ENCODE results near the gene PKMYT1. TPM values are rescaled to one million over a fixed set of nuclear protein-coding genes. Genes with fewer than 3 reads are reported as not detected.

Gene PKMYT1
- total RNA-seq, 1 experiment from 2014 or later, result 128 TPM

DNA sequence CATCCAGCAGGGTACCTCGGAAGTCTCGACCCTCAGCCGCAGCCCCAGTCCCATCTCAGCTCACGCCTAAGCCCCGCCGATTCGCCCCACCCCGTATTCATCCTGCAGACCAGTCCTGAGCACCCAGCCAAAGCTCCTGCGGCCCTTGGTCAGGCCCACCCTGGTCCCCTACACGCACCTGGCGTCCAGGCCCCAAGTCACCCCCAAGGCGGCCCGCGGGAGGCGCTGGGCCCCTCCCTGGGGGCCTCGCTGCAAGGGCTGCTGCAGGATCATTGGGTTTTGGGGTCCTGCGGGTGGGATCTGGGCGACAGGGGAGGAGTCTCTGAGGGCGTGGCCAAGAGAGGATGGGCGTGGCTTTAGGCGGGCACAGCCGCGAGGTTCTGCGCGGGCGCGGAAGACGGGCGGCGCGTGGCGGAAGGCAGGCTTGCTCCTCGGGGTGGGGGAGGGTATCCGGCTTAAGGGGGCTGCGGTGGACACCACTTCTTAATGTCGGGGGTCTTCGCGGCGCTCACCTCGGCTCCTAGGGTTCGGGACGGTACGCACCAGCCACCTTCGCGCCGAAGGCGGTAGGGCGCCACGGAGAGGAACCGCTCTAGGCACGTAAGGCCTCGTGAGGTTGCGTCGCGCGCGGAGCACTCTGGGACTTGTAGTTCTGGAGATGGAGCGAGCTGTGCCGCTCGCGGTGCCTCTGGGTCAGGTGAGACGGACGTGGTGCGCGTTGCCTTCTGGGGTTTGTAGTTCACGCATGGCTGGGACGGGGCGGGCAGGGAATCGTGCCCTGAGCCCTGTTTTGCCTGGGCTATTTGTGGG, 43.6 kb upstream of the PKMYT1 start, which contains the start of the genes HCFC1R1 and THOC6:
Gene HCFC1R1, minus strand, starts transcription at position 274 of the 810 bp plus-strand sequence. Its CDS starts 1 bp downstream, at position 273.
Gene THOC6, plus strand, starts transcription at position 367 of the 810 bp plus-strand sequence. Its CDS starts 292 bp downstream, at position 659.
- no peaks in the 10 kb centered on the region for H3K9me3 ChIP-seq (ENCODE audit: low read depth, low read length, poor library complexity, severe bottlenecking)
- peaks cover 3% of the 10 kb centered on the region for H3K36me3 ChIP-seq (ENCODE audit: insufficient read depth, low read length, poor library complexity, severe bottlenecking)
- DNase-seq (ENCODE audit: low spot score), result peak; percentile 99
- H3K4me1 ChIP-seq (ENCODE audit: insufficient read depth, low read length, poor library complexity, severe bottlenecking), result peaks cover 26% of the 10 kb centered on the region
- H3K27me3 ChIP-seq (replicated peaks; ENCODE audit: insufficient read depth, low read depth, low read length, poor library complexity), result peaks cover 2% of the 10 kb centered on the region
- peak within 1 kb of the TSS; percentile 97 for H3K27ac ChIP-seq (ENCODE audit: low read depth, low read length, poor library complexity, severe bottlenecking)
- intact Hi-C loops (cut with micrococcal nuclease; ENCODE audit: unreplicated experiment), result no loop called here
- BruUV-seq (replicated peaks), result TSS peak; percentile 85
- ChIA-PET CTCF (interaction anchor here (0.5 to 2.9 kb wide), 3 partner anchors 8 to 35 kb away, joined by 3 to 9 read pairs (median 6); no protein-coding TSS in a partner anchor), POLR2A (ENCODE audit: low non-redundant PET) (no interaction called here)
- H3K4me3 ChIP-seq (ENCODE audit: low read depth, low read length, poor library complexity, severe bottlenecking), result peak within 1 kb of the TSS; percentile 71
- TF ChIP-seq, protein P1, sequence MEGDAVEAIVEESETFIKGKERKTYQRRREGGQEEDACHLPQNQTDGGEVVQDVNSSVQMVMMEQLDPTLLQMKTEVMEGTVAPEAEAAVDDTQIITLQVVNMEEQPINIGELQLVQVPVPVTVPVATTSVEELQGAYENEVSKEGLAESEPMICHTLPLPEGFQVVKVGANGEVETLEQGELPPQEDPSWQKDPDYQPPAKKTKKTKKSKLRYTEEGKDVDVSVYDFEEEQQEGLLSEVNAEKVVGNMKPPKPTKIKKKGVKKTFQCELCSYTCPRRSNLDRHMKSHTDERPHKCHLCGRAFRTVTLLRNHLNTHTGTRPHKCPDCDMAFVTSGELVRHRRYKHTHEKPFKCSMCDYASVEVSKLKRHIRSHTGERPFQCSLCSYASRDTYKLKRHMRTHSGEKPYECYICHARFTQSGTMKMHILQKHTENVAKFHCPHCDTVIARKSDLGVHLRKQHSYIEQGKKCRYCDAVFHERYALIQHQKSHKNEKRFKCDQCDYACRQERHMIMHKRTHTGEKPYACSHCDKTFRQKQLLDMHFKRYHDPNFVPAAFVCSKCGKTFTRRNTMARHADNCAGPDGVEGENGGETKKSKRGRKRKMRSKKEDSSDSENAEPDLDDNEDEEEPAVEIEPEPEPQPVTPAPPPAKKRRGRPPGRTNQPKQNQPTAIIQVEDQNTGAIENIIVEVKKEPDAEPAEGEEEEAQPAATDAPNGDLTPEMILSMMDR (conservative IDR thresholded peaks at IDR 0.05; ENCODE audit: low read depth, low read length), result no peak
- no peak for TF ChIP-seq EZH2 (IDR thresholded peaks at IDR 0.05; ENCODE audit: borderline replicate concordance, low read depth, low read length, poor library complexity, severe bottlenecking)

DNA sequence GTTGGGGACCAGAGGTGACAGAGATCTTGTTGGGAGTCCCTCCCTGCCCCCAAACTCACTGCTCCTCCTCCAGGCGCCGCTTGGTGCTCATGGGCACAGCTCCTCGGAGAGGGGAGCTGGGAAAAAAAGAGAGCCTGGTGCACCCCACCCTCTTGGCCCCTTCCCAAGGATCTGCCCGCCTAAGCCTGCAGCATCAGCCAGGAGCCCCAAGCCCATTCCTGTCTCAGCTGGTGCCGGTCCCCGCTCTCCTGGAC, 43.1 kb upstream of the PKMYT1 start:
- ChIA-PET CTCF (interaction anchor here (1.1 to 2.9 kb wide), 2 partner anchors 8 to 19 kb away, joined by 3 to 9 read pairs; no protein-coding TSS in a partner anchor), POLR2A (ENCODE audit: low non-redundant PET) (no interaction called here)
- peak; percentile 81 for DNase-seq (ENCODE audit: low spot score)
- Histone ChIP-seq H3K27ac (ENCODE audit: low read depth, low read length, poor library complexity, severe bottlenecking) (peak overlapping the region; percentile 97), H3K4me3 (ENCODE audit: low read depth, low read length, poor library complexity, severe bottlenecking) (peak overlapping the region; percentile 71), H3K4me1 (ENCODE audit: insufficient read depth, low read length, poor library complexity, severe bottlenecking) (peaks cover 26% of the 10 kb centered on the region), H3K36me3 (ENCODE audit: insufficient read depth, low read length, poor library complexity, severe bottlenecking) (peaks cover 3% of the 10 kb centered on the region), H3K9me3 (ENCODE audit: low read depth, low read length, poor library complexity, severe bottlenecking) (no peaks in the 10 kb centered on the region), H3K27me3 (replicated peaks; ENCODE audit: insufficient read depth, low read depth, low read length, poor library complexity) (no peaks in the 10 kb centered on the region)
- BruUV-seq (replicated peaks), result no TSS peak
- TF ChIP-seq EZH2 (IDR thresholded peaks at IDR 0.05; ENCODE audit: borderline replicate concordance, low read depth, low read length, poor library complexity, severe bottlenecking), result no peak
- TF ChIP-seq, protein P1 (conservative IDR thresholded peaks at IDR 0.05; ENCODE audit: low read depth, low read length), result no peak
- intact Hi-C loops (cut with micrococcal nuclease; ENCODE audit: unreplicated experiment), result no loop called here

DNA sequence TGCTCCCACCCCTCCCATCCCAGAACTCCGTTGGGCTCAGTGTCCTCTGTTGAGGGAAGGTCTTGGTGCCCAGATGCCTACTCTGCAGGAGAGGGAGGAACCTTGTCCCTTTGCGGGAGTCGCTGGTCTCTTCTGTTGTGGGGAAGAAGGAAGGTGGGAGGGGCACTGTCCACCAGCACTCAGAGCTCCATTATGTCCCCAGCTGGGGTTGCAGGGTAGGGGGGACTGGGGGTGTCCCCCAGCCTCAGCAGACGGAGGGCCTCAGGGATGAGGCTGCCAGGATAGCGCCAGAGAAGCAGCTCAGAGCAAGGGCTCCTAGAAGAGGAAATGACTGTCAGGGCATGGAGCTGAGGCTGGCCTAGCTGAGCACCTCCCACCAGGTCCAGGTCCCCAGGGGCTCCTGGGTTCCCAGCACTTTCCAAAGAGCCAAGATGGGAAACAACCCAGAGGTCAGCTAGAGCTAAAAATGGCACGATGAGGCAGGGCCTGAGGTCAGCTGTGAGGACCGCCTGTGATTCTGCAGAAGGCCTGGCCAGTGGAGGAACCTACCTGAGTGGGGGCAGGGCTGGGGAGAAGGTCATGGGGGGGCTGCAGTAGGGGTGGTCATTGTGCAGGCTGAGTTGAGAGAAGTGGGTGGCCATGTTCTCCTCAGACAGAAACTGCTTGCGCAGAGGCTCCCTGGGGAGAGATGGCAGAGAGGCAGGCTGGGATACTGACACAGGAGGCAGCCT, 42.6 kb upstream of the PKMYT1 start:
- DNase-seq (ENCODE audit: low spot score), result peak; percentile 37
- Histone ChIP-seq H3K27ac (ENCODE audit: low read depth, low read length, poor library complexity, severe bottlenecking) (peak overlapping the region; percentile 97), H3K36me3 (ENCODE audit: insufficient read depth, low read length, poor library complexity, severe bottlenecking) (peaks cover 3% of the 10 kb centered on the region), H3K4me1 (ENCODE audit: insufficient read depth, low read length, poor library complexity, severe bottlenecking) (peaks cover 29% of the 10 kb centered on the region), H3K4me3 (ENCODE audit: low read depth, low read length, poor library complexity, severe bottlenecking) (peak overlapping the region; percentile 71), H3K27me3 (replicated peaks; ENCODE audit: insufficient read depth, low read depth, low read length, poor library complexity) (no peaks in the 10 kb centered on the region), H3K9me3 (ENCODE audit: low read depth, low read length, poor library complexity, severe bottlenecking) (no peaks in the 10 kb centered on the region)
- intact Hi-C loops (cut with micrococcal nuclease; ENCODE audit: unreplicated experiment), result no loop called here
- TF ChIP-seq EZH2 (IDR thresholded peaks at IDR 0.05; ENCODE audit: borderline replicate concordance, low read depth, low read length, poor library complexity, severe bottlenecking), result no peak
- TF ChIP-seq, protein P1 (conservative IDR thresholded peaks at IDR 0.05; ENCODE audit: low read depth, low read length), result no peak
- BruUV-seq (replicated peaks), result TSS peak; percentile 90
- ChIA-PET POLR2A (ENCODE audit: low non-redundant PET) (no interaction called here), CTCF (interaction anchor here (1.1 to 2.9 kb wide), 2 partner anchors 9 to 19 kb away, joined by 3 to 9 read pairs; no protein-coding TSS in a partner anchor)
